22Rv1 (cell line): ENCODE results near the gene ZRANB3.
"Not testable (repeated sequence)": the region's sequence is repeated elsewhere in the genome, so short reads cannot be mapped to it uniquely, and the experiment has no call there.

Experiments used
- H3K27ac ChIP-seq: fragments of 450-650 bp; 2 replicates; pipeline ENCODE4 v1.5.1; 2017
- ZFX ChIP-seq: fragments of 450-650 bp; IDR thresholded peaks from 2 replicates; pipeline ENCODE4 v1.6.1; 2017; ENCODE audit warnings: antibody characterized with exemption, borderline replicate concordance
- TF ChIP-seq, protein P1 (sequence below): fragments of 450-650 bp; IDR thresholded peaks from 2 replicates; pipeline ENCODE4 v1.5.1; 2017; ENCODE audit warnings: mild to moderate bottlenecking

ZRANB3 gene

DNA sequence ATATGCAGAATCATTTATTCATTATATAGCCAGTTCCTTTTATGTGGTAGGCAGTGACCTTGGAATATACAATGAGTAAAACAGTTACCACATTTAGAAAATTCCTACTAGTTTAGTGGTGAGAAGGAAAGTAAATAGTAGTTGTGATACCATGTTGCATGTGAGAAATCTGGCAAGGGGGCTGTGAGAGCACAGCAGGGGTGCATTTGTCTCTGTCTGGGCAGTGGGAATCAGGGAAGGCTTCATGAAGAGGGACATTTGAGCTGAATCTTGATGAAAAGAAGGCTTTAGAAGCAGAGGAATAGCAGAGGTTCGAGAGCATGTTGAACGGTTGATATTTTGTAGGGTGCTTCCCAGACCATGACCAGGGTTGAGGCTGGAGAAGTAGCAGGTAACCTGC is 400.3 kb downstream of the ZRANB3 start:
- no peak for TF ChIP-seq ZFX
- TF ChIP-seq, protein P1, sequence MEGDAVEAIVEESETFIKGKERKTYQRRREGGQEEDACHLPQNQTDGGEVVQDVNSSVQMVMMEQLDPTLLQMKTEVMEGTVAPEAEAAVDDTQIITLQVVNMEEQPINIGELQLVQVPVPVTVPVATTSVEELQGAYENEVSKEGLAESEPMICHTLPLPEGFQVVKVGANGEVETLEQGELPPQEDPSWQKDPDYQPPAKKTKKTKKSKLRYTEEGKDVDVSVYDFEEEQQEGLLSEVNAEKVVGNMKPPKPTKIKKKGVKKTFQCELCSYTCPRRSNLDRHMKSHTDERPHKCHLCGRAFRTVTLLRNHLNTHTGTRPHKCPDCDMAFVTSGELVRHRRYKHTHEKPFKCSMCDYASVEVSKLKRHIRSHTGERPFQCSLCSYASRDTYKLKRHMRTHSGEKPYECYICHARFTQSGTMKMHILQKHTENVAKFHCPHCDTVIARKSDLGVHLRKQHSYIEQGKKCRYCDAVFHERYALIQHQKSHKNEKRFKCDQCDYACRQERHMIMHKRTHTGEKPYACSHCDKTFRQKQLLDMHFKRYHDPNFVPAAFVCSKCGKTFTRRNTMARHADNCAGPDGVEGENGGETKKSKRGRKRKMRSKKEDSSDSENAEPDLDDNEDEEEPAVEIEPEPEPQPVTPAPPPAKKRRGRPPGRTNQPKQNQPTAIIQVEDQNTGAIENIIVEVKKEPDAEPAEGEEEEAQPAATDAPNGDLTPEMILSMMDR, result no peak

DNA sequence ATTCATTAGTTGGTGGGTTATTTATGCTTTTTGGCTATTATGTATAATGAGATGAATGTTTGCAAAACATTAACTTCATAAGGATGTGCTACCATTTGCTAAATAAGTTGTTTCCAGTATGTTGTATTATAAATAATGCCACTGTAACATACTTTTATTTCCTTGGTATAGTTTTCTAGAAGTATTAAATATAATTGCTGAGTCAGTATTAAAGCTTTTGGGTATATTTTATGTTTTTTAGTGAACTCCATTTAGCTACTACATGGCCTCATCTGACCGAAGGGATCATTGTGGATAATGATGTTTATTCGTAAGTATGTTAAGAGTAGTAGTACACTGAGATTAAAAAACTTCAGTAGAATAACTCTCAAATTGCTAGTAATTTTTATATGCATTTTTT is 405.1 kb downstream of the ZRANB3 start:
- H3K27ac ChIP-seq, result no peak overlapping the region
- no peak for TF ChIP-seq ZFX
- TF ChIP-seq, protein P1, result no peak

More for the DNA sequence above, 400.3 kb downstream of the ZRANB3 start:
- H3K27ac ChIP-seq, result no peak overlapping the region

DNA sequence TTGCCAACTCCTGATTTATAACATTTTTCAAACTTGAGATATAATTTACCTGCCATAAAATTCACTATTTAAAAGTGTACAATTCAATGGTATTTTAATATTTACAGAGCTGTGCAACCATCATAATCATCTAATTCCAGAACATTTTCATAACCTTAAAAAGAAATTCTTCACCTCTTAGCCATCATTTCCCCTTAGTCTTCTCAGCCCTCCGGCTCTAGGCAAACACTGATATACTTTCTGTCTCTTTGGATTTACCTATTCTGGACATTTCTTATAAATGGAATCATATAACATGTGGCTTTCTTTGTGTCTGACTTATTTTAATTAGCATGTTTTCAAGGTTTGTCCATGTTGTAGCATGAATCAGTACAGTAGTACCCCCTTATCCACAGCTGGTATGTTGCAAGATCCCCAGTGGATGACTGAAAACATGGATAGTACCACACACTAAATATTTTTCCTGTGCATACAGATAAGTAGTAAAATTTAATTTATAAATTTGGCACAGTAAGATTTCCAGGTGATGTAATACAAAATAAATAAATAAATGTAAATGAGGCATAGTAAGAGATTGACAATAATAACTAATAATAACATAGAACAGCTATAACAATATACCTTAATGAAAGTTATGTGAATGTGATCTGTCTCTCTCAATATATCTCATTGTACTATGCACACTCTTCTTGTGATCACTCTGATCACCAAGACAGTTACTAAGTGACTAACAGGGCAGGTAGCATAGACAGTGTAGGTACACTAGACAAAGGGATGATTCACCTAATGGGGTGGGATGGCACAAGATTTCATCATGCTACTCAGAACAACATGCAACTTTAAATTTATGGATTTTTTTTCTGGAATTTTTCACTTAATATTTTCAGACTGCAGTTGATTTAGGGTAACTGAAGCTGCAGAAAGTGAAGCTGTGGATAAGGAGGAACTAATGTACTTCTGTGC is 405.8 kb downstream of the ZRANB3 start:
- no peak overlapping the region for H3K27ac ChIP-seq
- TF ChIP-seq, protein P1, result no peak
- no peak for TF ChIP-seq ZFX

DNA sequence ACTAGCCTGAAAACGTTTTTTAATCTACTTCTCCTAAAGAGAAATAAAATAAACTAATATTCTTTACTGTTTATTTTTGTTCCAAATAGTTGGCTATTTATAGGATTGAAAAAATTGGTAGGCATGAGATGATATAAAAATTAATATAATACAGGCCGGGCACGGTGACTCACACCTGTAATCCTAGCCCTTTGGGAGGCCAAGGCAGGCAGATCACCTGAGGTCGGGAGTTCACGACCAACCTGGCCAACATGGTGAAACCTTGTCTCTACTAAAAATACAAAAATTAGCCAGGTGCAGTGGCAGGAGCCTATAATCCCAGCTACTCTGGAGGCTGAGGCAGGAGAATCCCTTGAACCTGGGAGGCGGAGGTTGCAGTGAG is 409.4 kb downstream of the ZRANB3 start:
- H3K27ac ChIP-seq, result peak overlapping the region; percentile 66

DNA sequence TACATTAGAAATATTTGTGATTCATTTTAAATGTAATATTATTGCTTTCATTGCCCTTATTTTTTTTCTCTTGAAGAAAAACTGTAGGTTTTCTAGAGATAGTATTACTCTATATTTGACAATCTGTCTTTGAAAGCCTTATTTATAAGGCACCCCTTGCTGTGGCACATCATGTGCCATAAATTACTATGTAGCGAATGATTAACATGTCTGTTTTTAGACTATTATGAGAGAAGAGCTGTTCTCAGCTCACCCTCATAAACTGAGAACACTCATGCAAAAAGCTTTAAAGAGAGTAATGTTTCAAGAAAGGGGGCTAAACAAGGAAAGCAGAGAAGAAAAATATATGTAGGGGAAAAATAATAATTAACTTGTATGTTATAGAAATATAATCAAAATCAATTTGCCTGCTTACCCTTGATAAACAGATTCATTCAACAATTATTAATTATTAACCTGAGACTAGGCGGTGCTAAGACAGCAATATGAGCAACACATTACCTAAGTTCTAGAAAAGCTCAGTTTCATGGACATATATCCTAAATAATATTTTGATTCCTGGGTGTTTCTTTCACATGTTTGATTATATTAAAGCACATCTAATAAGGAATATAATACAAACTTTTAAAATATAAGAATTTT is 409.9 kb downstream of the ZRANB3 start:
- peak overlapping the region; percentile 66 for H3K27ac ChIP-seq
- no peak for TF ChIP-seq ZFX
- TF ChIP-seq, protein P1, result no peak

DNA sequence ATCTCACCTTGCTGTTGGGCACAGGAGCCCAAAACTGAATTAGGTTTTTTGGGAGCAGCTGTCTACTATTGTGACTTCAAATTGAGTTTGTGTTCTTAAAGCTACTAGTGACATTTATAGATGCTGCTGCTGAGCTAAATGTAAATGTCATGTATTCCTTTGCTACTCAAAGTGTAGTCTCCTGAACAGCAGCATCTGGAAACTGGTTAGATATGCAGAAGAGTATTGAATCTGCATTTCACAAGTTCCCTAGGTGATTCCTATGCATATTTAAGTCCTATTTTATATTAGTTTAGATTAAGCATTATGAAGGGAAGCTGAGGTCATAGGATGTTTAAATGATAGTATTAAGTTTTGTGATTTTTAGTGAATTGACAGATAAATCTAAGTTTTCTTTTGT is 411.4 kb downstream of the ZRANB3 start:
- no peak overlapping the region for H3K27ac ChIP-seq
- TF ChIP-seq ZFX, result no peak
- TF ChIP-seq, protein P1, result no peak

DNA sequence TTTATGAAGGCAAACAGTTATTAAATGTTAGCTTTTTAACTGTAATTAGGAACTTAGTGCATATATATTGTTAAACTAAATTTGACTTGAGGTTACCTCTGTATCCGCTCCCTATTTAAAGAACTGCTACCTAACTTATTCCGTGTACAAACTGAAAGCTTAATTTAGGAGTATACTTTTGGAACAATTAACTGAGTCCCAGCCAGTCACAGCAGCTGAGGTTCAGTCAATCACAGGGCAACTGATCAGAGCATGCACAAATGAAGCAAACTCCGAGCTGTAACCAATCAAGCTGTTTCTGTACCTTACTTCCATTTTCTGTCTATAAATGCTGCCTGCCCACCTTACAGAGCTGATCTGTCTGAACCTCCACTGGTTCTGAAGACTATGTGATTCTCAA is 417.7 kb downstream of the ZRANB3 start:
- no peak overlapping the region for H3K27ac ChIP-seq

DNA sequence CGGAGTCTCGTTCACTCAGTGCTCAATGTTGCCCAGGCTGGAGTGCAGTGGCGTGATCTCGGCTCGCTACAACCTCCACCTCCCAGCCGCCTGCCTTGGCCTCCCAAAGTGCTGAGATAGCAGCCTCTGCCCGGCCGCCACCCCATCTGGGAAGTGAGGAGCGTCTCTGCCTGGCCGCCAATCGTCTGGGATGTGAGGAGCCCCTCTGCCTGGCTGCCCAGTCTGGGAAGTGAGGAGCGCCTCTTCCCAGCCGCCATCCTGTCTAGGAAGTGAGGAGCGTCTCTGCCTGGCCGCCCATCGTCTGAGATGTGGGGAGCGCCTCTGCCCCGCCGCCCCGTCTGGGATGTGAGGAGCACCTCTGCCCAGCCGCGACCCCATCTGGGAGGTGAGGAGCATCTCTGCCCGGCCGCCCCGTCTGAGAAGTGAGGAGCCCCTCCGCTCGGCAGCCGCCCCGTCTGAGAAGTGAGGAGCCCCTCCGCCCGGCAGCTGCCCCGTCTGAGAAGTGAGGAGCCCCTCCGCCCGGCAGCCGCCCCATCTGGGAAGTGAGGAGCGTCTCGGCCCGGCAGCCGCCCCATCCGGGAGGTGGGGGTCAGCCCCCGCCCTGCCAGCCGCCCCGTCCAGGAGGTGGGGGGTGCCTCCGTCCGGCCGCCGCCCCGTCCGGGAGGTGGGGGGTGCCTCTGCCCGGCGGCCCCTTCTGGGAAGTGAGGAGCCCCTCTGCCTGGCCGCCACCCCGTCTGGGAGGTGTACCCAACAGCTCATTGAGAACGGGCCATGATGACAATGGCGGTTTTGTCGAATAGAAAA is 425.3 kb downstream of the ZRANB3 start:
- H3K27ac ChIP-seq, result not testable (repeated sequence)

More for the DNA sequence above, 417.7 kb downstream of the ZRANB3 start:
- TF ChIP-seq, protein P1, result no peak
- TF ChIP-seq ZFX, result no peak
